SK-N-SH (cell line): Measurements from ENCODE around the gene ARHGEF12. TPM values are rescaled to one million over a fixed set of nuclear protein-coding genes. Genes with fewer than 3 reads are reported as not detected.

ENCODE experiments used
- CTCF ChIA-PET: fragments of 300-600, 350-600 bp; formaldehyde crosslinking; extraction: SDS; loops from one replicate; lab custom pipeline; 2021; lab: Yijun Ruan, JAX
- POLR2A ChIA-PET: fragments of 350-600 bp; sonication (Branson Sonifier 250); formaldehyde crosslinking; extraction: SDS; loops from one replicate; lab custom pipeline; 2020; ENCODE audit warnings: antibody characterized with exemption, inconsistent platforms; lab: Yijun Ruan, JAX
- DNase-seq: peaks from one replicate; pipeline ENCODE4 v3.0.0; 2012
- H2AFZ ChIP-seq: fragments of 200-600 bp; sonication (generic); 2 replicates; pipeline ENCODE4 v1.8.1; 2016; ENCODE audit warnings: antibody characterized with exemption, mild to moderate bottlenecking, low read depth
- H3F3A ChIP-seq: fragments of 200-600 bp; sonication (generic); replicated peaks from 2 replicates; pipeline ENCODE3; 2016; ENCODE audit warnings: antibody characterized with exemption, mild to moderate bottlenecking; ENCODE audit not compliant: insufficient read depth
- H3K27ac ChIP-seq, 2 experiments: fragments of 200-500 bp in 1 of 2; fragments of 200-600 bp in 1 of 2; sonication (Bioruptor generic) in 1 of 2; sonication (generic), shearing (Covaris generic) in 1 of 2; 2 replicates each; pipeline versions ENCODE4 v1.5.1 to v1.6.1; 2014 to 2016; ENCODE audit warnings: low read depth in 2 of 2, inconsistent platforms in 1 of 2, low read length in 1 of 2, mild to moderate bottlenecking in 1 of 2, mixed read lengths in 1 of 2
- H3K27me3 ChIP-seq: fragments of 200-600 bp; sonication (generic), shearing (Covaris generic); 2 replicates; pipeline ENCODE4 v1.6.1; 2016; ENCODE audit warnings: mixed run types; ENCODE audit not compliant: insufficient read depth
- H3K36me3 ChIP-seq, 2 experiments: fragments of 200-500 bp in 1 of 2; fragments of 200-600 bp in 1 of 2; sonication (Bioruptor generic) in 1 of 2; sonication (generic) in 1 of 2; replicated peaks in 1 of 2; 2 replicates each; pipeline versions ENCODE3 to v1.5.1; 2014 to 2016; ENCODE audit warnings: low read length in 1 of 2, mild to moderate bottlenecking in 1 of 2; ENCODE audit not compliant: insufficient read depth in 2 of 2, control insufficient read depth in 1 of 2
- H3K4me1 ChIP-seq, 2 experiments: fragments of 200-500 bp in 1 of 2; fragments of 200-600 bp in 1 of 2; sonication (Bioruptor generic) in 1 of 2; sonication (generic), shearing (Covaris generic) in 1 of 2; 2 replicates each; pipeline versions ENCODE4 v1.5.1 to v1.6.1; 2014 to 2016; ENCODE audit warnings: low read depth in 1 of 2, low read length in 1 of 2, mixed run types in 1 of 2; ENCODE audit not compliant: insufficient read depth in 2 of 2, control insufficient read depth in 1 of 2
- H3K4me2 ChIP-seq: fragments of 200-600 bp; sonication (generic), shearing (Covaris generic); 2 replicates; pipeline ENCODE4 v1.6.1; 2017; ENCODE audit warnings: mixed run types
- H3K4me3 ChIP-seq, 2 experiments: fragments of 200-500 bp in 1 of 2; fragments of 200-600 bp in 1 of 2; sonication (Bioruptor generic) in 1 of 2; sonication (generic), shearing (Covaris generic) in 1 of 2; 2 replicates each; pipeline versions ENCODE4 v1.5.1 to v1.8.1; 2014 to 2016; ENCODE audit warnings: low read depth in 2 of 2, inconsistent platforms in 1 of 2, low read length in 1 of 2, mild to moderate bottlenecking in 1 of 2, mixed read lengths in 1 of 2, moderate library complexity in 1 of 2
- H3K79me2 ChIP-seq: fragments of 200-600 bp; sonication (generic); 2 replicates; pipeline ENCODE4 v1.8.1; 2017; ENCODE audit warnings: mild to moderate bottlenecking; ENCODE audit not compliant: insufficient read depth
- H3K9ac ChIP-seq: fragments of 200-600 bp; sonication (generic); 2 replicates; pipeline ENCODE4 v1.6.1; 2017; ENCODE audit warnings: mixed run types
- H3K9me2 ChIP-seq: fragments of 200-600 bp; sonication (generic); 2 replicates; pipeline ENCODE4 v1.6.1; 2017; ENCODE audit warnings: mixed run types
- H3K9me3 ChIP-seq: fragments of 200-600 bp; sonication (generic); 2 replicates; pipeline ENCODE4 v1.6.1; 2017; ENCODE audit warnings: mixed run types, mild to moderate bottlenecking, moderate library complexity
- H4K20me1 ChIP-seq: fragments of 200-600 bp; sonication (generic); 2 replicates; pipeline ENCODE4 v1.6.1; 2017; ENCODE audit warnings: mild to moderate bottlenecking, mixed run types; ENCODE audit not compliant: insufficient read depth
- CHD2 ChIP-seq: fragments of 150-350 bp; IDR thresholded peaks from 2 replicates; pipeline ENCODE4 v1.6.1; 2018; ENCODE audit warnings: low read length; ENCODE audit not compliant: partially characterized antibody
- EP300 ChIP-seq, 2 experiments: IDR thresholded peaks; 2 replicates each; pipeline versions ENCODE4 v1.4.0 to v1.6.1; 2012; ENCODE audit warnings: borderline replicate concordance in 1 of 2, low read depth in 1 of 2, low read length in 1 of 2
- EZH2phosphoT487 ChIP-seq: fragments of 200-600 bp; sonication (generic); IDR thresholded peaks from 2 replicates; pipeline ENCODE4 v1.6.1; 2017; ENCODE audit warnings: low read depth, mixed run types, mild to moderate bottlenecking, antibody characterized with exemption, moderate library complexity, borderline replicate concordance
- GATA2 ChIP-seq: sonication (generic); formaldehyde crosslinking; IDR thresholded peaks from 2 replicates; pipeline ENCODE4 v1.5.0; 2020; ENCODE audit warnings: mild to moderate bottlenecking, missing genetic modification reagents
- JUND ChIP-seq: IDR thresholded peaks from 2 replicates; pipeline ENCODE4 v1.4.0; 2012
- MXI1 ChIP-seq: IDR thresholded peaks from 2 replicates; pipeline ENCODE4 v1.6.1; 2012; ENCODE audit warnings: mild to moderate bottlenecking, low read depth, low read length, improper control_type of control experiment
- NFIC ChIP-seq: IDR thresholded peaks from 2 replicates; pipeline ENCODE4 v1.4.0; 2012; ENCODE audit warnings: borderline replicate concordance
- POLR2AphosphoS5 ChIP-seq: IDR thresholded peaks from 2 replicates; pipeline ENCODE4 v1.6.1; 2012; ENCODE audit warnings: low read depth, low read length
- RFX5 ChIP-seq: IDR thresholded peaks from 2 replicates; pipeline ENCODE4 v1.6.1; 2012; ENCODE audit warnings: mild to moderate bottlenecking, improper control_type of control experiment, low read length
- RXRA ChIP-seq: IDR thresholded peaks from 2 replicates; pipeline ENCODE4 v1.4.0; 2012; ENCODE audit warnings: low read depth, mild to moderate bottlenecking, borderline replicate concordance
- SIN3A ChIP-seq: IDR thresholded peaks from 2 replicates; pipeline ENCODE4 v1.6.1; 2012; ENCODE audit warnings: low read depth, mild to moderate bottlenecking, low read length, moderate library complexity, borderline replicate concordance
- TCF12 ChIP-seq: IDR thresholded peaks from 2 replicates; pipeline ENCODE4 v1.4.0; 2012
- TEAD4 ChIP-seq: IDR thresholded peaks from 2 replicates; pipeline ENCODE4 v1.4.0; 2012; ENCODE audit warnings: mild to moderate bottlenecking, borderline replicate concordance; ENCODE audit not compliant: insufficient read depth
- WGBS: methylation state at CpG from one replicate; pipeline ENCODE4 v1.1.6; 2017; ENCODE audit warnings: low lambda C conversion rate; 5-methylcytosine and 5-hydroxymethylcytosine counted together
- polyA plus RNA-seq, 3 experiments: library from polyadenylated mRNA; depleted of rRNA; stranded (reverse); fragments of >200 nt; gene quantifications; 2 replicates each; pipeline ENCODE4 v1.2.3, GENCODE V29; 2012
- TF ChIP-seq, protein P1 (sequence below): fragments of 150-350 bp; IDR thresholded peaks from 2 replicates; pipeline ENCODE4 v1.6.1; 2016; ENCODE audit warnings: mild to moderate bottlenecking, low read depth, low read length
- TF ChIP-seq, protein P2 (sequence below): fragments of 200-600 bp; sonication (generic); IDR thresholded peaks from 2 replicates; pipeline ENCODE4 v1.6.1; 2017; ENCODE audit warnings: antibody characterized with exemption, mild to moderate bottlenecking, moderate library complexity
- TF ChIP-seq, protein P3 (sequence below): IDR thresholded peaks from 2 replicates; pipeline ENCODE4 v1.4.0; 2012; ENCODE audit warnings: low read depth, borderline replicate concordance

ARHGEF12 gene
- polyA plus RNA-seq, 1 of the 3 experiments (the other 2 are of a cell fraction), result 12.3 TPM

DNA sequence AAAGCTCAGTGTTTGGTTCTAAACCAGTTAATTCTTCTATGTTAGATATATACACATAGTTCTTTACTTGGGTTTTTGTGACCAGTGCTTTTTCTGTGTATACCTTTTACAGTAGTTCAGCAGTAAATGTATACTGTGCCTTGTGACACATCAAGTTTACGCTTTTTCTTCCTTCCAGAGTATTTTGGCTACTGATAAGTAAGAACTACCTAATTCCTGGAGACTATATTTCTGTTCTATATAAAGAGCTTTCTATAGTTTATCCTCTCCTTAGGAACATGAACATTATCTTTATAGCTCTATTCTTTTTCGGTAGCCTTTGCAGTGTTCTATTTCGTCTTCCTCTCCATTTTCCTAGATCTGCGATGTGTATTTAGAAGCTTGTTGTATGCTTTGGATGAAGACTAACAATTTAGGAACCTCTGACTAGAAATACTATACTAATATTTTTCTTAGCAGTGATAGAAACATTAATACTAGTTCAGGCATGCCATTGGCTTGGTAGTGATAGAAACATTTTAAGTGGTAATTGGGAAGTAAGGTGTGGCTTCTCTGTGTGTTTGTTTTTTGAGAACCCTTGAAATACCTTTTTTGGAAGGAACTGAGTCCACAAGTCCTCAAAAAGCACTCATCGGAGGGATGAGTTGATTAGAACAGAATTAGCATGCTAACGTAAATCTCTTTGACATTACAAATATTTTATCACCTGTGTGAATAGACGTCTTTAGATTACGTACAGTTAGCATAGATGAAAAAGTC lies 74.6 kb downstream of the ARHGEF12 start:
- Histone ChIP-seq H3K36me3 (peaks cover 18 to 33% of the 10 kb centered on the region in 2 experiments), H3K9me3 (no peaks in the 10 kb centered on the region), H3K27ac (no peak overlapping the region), H3K4me3 (no peak overlapping the region), H3K27me3 (no peaks in the 10 kb centered on the region), H3K4me1 (peaks cover 4 to 19% of the 10 kb centered on the region in 2 experiments; a peak in 2 of 4 replicates), H4K20me1 (peaks cover 4% of the 10 kb centered on the region; the same call in 1 of the 2 replicates), H3K79me2 (peaks cover 59% of the 10 kb centered on the region), H3K9ac (no peak overlapping the region), H2AFZ (no peak overlapping the region), H3K9me2 (no peaks in the 10 kb centered on the region), H3F3A (peaks cover 17% of the 10 kb centered on the region), H3K4me2 (no peak overlapping the region)
- ChIA-PET POLR2A (no interaction called here), CTCF (interaction anchor here (0.8 to 2.1 kb wide), 4 partner anchors 14 to 392 kb away, joined by 3 to 8 read pairs (median 3); partner anchors contain the start of gene ARHGEF12)
- no peak for TF ChIP-seq RFX5
- TF ChIP-seq, protein P1, sequence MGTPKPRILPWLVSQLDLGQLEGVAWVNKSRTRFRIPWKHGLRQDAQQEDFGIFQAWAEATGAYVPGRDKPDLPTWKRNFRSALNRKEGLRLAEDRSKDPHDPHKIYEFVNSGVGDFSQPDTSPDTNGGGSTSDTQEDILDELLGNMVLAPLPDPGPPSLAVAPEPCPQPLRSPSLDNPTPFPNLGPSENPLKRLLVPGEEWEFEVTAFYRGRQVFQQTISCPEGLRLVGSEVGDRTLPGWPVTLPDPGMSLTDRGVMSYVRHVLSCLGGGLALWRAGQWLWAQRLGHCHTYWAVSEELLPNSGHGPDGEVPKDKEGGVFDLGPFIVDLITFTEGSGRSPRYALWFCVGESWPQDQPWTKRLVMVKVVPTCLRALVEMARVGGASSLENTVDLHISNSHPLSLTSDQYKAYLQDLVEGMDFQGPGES, result no peak
- DNase-seq, result no peak
- WGBS, result 96% methylated on average over 8 of the region's 8 CpGs

DNA sequence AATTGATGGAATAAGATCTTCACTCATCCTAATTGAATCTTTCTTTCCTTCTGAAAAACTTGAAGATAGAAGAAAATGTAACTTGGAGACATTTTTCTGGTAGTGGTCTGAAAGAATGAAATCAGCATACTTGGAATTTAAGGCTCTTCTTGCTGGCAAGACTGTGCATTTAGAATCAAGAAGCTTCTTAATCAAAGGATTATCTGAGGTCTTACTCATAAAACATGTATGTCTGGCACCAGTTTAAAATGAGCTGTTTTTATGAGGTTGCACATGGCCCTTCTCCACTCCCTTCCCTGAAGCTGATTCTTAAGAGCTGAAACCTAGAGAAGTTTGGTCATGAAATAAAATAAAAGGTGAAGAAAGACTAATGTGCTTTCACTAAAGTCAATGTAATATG lies 77.3 kb downstream of the ARHGEF12 start:
- peak overlapping the region; percentile 60 to 62; a peak in 3 of 4 replicates for H3K27ac ChIP-seq
- CTCF ChIA-PET, result interaction anchor here (3.2 kb wide), 1 partner anchor 79 kb away, joined by 8 read pairs; no protein-coding TSS in a partner anchor
- TF ChIP-seq CHD2, result no peak
- TF ChIP-seq MXI1, result no peak
- TF ChIP-seq NFIC, result peak; percentile 83
- TF ChIP-seq, protein P2, sequence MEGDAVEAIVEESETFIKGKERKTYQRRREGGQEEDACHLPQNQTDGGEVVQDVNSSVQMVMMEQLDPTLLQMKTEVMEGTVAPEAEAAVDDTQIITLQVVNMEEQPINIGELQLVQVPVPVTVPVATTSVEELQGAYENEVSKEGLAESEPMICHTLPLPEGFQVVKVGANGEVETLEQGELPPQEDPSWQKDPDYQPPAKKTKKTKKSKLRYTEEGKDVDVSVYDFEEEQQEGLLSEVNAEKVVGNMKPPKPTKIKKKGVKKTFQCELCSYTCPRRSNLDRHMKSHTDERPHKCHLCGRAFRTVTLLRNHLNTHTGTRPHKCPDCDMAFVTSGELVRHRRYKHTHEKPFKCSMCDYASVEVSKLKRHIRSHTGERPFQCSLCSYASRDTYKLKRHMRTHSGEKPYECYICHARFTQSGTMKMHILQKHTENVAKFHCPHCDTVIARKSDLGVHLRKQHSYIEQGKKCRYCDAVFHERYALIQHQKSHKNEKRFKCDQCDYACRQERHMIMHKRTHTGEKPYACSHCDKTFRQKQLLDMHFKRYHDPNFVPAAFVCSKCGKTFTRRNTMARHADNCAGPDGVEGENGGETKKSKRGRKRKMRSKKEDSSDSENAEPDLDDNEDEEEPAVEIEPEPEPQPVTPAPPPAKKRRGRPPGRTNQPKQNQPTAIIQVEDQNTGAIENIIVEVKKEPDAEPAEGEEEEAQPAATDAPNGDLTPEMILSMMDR, result no peak
- TF ChIP-seq GATA2 (CRISPR knock-in tag), result no peak
- peak; percentile 65 for TF ChIP-seq TCF12
- no peak for TF ChIP-seq SIN3A
- TF ChIP-seq, protein P1, result no peak
- TF ChIP-seq RXRA, result 0 out of 2 replicates have a peak, but pooled peaks have one; percentile 10
- TF ChIP-seq JUND, result peak; percentile 58; the same call in 1 of the 2 replicates
- peak in 1 of 2 experiments; percentile 55; a peak in 2 of 4 replicates for TF ChIP-seq EP300 (IDR thresholded peaks at IDR 0.05; ENCODE audit: borderline replicate concordance in 1 of 2, low read depth in 1 of 2, low read length in 1 of 2)
- no peak for TF ChIP-seq TEAD4
- TF ChIP-seq EZH2phosphoT487, result no peak
- no peak for TF ChIP-seq POLR2AphosphoS5
- TF ChIP-seq, protein P3, sequence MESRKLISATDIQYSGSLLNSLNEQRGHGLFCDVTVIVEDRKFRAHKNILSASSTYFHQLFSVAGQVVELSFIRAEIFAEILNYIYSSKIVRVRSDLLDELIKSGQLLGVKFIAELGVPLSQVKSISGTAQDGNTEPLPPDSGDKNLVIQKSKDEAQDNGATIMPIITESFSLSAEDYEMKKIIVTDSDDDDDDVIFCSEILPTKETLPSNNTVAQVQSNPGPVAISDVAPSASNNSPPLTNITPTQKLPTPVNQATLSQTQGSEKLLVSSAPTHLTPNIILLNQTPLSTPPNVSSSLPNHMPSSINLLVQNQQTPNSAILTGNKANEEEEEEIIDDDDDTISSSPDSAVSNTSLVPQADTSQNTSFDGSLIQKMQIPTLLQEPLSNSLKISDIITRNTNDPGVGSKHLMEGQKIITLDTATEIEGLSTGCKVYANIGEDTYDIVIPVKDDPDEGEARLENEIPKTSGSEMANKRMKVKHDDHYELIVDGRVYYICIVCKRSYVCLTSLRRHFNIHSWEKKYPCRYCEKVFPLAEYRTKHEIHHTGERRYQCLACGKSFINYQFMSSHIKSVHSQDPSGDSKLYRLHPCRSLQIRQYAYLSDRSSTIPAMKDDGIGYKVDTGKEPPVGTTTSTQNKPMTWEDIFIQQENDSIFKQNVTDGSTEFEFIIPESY, result no peak

More for the DNA sequence above, 77.3 kb downstream of the ARHGEF12 start:
- no peaks in the 10 kb centered on the region for H3K9me2 ChIP-seq
- no peak for DNase-seq
- no peak overlapping the region for H3K4me3 ChIP-seq
- H4K20me1 ChIP-seq, result no peaks in the 10 kb centered on the region
- POLR2A ChIA-PET, result no interaction called here
- peaks cover 17% of the 10 kb centered on the region for H3F3A ChIP-seq
- H3K36me3 ChIP-seq, result peaks cover 21 to 29% of the 10 kb centered on the region in 2 experiments
- H2AFZ ChIP-seq, result no peak overlapping the region
- H3K9ac ChIP-seq, result no peak overlapping the region
- peaks cover 59% of the 10 kb centered on the region for H3K79me2 ChIP-seq
- no peaks in the 10 kb centered on the region for H3K27me3 ChIP-seq
- no peak overlapping the region; the same call in 1 of the 2 replicates for H3K4me2 ChIP-seq
- H3K9me3 ChIP-seq, result no peaks in the 10 kb centered on the region
- H3K4me1 ChIP-seq, result peaks cover 4 to 19% of the 10 kb centered on the region in 2 experiments; a peak in 2 of 4 replicates
